GM21717 (cell line): Measurements from ENCODE around the gene CHST11.

Source experiments
- ATAC-seq: cut with Tn5 transposase; IDR thresholded peaks from one replicate; pipeline ENCODE4 v1.9.1; 2021; ENCODE audit warnings: mild to moderate bottlenecking, moderate library complexity; ENCODE audit not compliant: unreplicated experiment

Gene CHST11

GRCh38 chr12:104479123-104479662 is 22.4 kb downstream of the CHST11 start:
- no peak for ATAC-seq

- no peak for ATAC-seq
These were observed 23.3 kb downstream of the CHST11 start for GRCh38 chr12:104480012-104480411.

GRCh38 chr12:104480826-104481440 is 24.2 kb downstream of the CHST11 start:
- no peak for ATAC-seq

- ATAC-seq: no peak
These were observed 25.4 kb downstream of the CHST11 start for GRCh38 chr12:104482113-104482512.

GRCh38 chr12:104482748-104483147 is 26.0 kb downstream of the CHST11 start:
- no peak for ATAC-seq

GRCh38 chr12:104484079-104484478 is 27.3 kb downstream of the CHST11 start:
- no peak for ATAC-seq

- no peak for ATAC-seq
These were observed 29.1 kb downstream of the CHST11 start for GRCh38 chr12:104485651-104486362.

GRCh38 chr12:104486363-104486750 is 29.6 kb downstream of the CHST11 start:
- no peak for ATAC-seq

- no peak for ATAC-seq
These were observed 30.4 kb downstream of the CHST11 start for GRCh38 chr12:104486943-104487819.

GRCh38 chr12:104488374-104488773 is 31.6 kb downstream of the CHST11 start:
- ATAC-seq: no peak

GRCh38 chr12:104490186-104490585 is 33.4 kb downstream of the CHST11 start:
- no peak for ATAC-seq

GRCh38 chr12:104490850-104491249 is 34.1 kb downstream of the CHST11 start:
- ATAC-seq: no peak

GRCh38 chr12:104493496-104493895 is 36.7 kb downstream of the CHST11 start:
- no peak for ATAC-seq

GRCh38 chr12:104494137-104494792 is 37.5 kb downstream of the CHST11 start:
- peak; percentile 48 for ATAC-seq

- peak; percentile 45 for ATAC-seq
These were observed 38.0 kb downstream of the CHST11 start for GRCh38 chr12:104494793-104495158.

GRCh38 chr12:104495786-104496185 is 39.0 kb downstream of the CHST11 start:
- no peak for ATAC-seq

- no peak for ATAC-seq
These were observed 39.6 kb downstream of the CHST11 start for GRCh38 chr12:104496336-104496735.

- no peak for ATAC-seq
These were observed 41.6 kb downstream of the CHST11 start for GRCh38 chr12:104498211-104498801.

GRCh38 chr12:104499668-104500332 is 43.1 kb downstream of the CHST11 start:
- ATAC-seq: no peak

GRCh38 chr12:104501115-104501514 is 44.4 kb downstream of the CHST11 start:
- ATAC-seq: no peak
